Tibial nerve (tissue), 4 donors: Measurements from ENCODE around the gene TMEM214.

Experiments
- EP300 ChIP-seq, 2 donors: sonication (generic); formaldehyde crosslinking; IDR thresholded peaks; one replicate each; pipeline ENCODE4 v1.6.1; 2017; ENCODE audit warnings: antibody characterized with exemption in 2 of 2, mild to moderate bottlenecking in 1 of 2
- POLR2A ChIP-seq, 2 donors: fragments of 450-650 bp; IDR thresholded peaks; one replicate each; pipeline ENCODE4 v1.6.1; 2017; ENCODE audit warnings: antibody characterized with exemption in 2 of 2, mild to moderate bottlenecking in 2 of 2, moderate library complexity in 2 of 2
- TF ChIP-seq, protein P1 (sequence below), 5 experiments: fragments of 200-600 bp in 3 of 5; fragments of 450-650 bp in 2 of 5; sonication (generic) in 3 of 5; IDR thresholded peaks; one replicate each; pipeline ENCODE4 v1.5.1; 2016 to 2019; ENCODE audit warnings: antibody characterized with exemption in 5 of 5, mild to moderate bottlenecking in 3 of 5, moderate library complexity in 2 of 5

DNA sequence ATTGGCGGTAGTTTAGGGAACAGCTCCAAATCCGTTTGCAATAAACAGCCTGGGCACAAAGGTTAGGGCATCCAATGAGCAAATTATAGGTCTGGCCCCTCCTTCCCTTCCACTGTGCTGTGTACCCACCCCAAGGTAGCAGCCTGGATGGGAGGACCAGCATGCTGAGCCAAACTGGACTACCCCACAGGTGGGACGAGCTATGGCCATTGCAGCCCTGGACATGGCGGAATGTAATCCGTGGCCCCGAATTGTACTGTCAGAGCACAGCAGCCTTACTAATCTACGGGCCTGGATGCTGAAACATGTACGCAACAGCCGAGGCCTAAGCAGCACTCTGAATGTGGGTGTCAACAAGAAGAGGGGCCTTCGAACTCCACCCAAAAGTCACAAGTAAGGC is 25.4 kb downstream of the TMEM214 start:
- TF ChIP-seq, protein P1, sequence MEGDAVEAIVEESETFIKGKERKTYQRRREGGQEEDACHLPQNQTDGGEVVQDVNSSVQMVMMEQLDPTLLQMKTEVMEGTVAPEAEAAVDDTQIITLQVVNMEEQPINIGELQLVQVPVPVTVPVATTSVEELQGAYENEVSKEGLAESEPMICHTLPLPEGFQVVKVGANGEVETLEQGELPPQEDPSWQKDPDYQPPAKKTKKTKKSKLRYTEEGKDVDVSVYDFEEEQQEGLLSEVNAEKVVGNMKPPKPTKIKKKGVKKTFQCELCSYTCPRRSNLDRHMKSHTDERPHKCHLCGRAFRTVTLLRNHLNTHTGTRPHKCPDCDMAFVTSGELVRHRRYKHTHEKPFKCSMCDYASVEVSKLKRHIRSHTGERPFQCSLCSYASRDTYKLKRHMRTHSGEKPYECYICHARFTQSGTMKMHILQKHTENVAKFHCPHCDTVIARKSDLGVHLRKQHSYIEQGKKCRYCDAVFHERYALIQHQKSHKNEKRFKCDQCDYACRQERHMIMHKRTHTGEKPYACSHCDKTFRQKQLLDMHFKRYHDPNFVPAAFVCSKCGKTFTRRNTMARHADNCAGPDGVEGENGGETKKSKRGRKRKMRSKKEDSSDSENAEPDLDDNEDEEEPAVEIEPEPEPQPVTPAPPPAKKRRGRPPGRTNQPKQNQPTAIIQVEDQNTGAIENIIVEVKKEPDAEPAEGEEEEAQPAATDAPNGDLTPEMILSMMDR (IDR thresholded peaks at IDR 0.05), result no peak
- TF ChIP-seq POLR2A (IDR thresholded peaks at IDR 0.05) (no peak), EP300 (IDR thresholded peaks at IDR 0.05) (no peak)
